HG03064 (cell line): ENCODE measurements around the gene B3GALT4.

Experiments used
- ATAC-seq: cut with Tn5 transposase; IDR thresholded peaks from one replicate; pipeline ENCODE4 v1.9.1; 2021; ENCODE audit warnings: low read depth; ENCODE audit not compliant: unreplicated experiment

The B3GALT4 gene

GRCh38 chr6:33313709-33314514, 37.0 kb downstream of the B3GALT4 start, which contains the start of gene TAPBP:
Gene TAPBP (minus strand): TSS chr6:33314078. CDS start chr6:33314041, 37 bp downstream.
- ATAC-seq = peak; percentile 30

- ATAC-seq = no peak
Observed at GRCh38 chr6:33314515-33314942, 37.6 kb downstream of the B3GALT4 start.

GRCh38 chr6:33314943-33315792, 38.2 kb downstream of the B3GALT4 start:
- ATAC-seq = no peak

- no peak for ATAC-seq
Observed at GRCh38 chr6:33315793-33316602, 39.1 kb downstream of the B3GALT4 start.

- ATAC-seq = no peak
Observed at GRCh38 chr6:33316603-33317418, 39.9 kb downstream of the B3GALT4 start.

GRCh38 chr6:33317419-33317668, 40.4 kb downstream of the B3GALT4 start:
- ATAC-seq = no peak

- ATAC-seq = peak; percentile 45
Observed at GRCh38 chr6:33317669-33318425, 40.9 kb downstream of the B3GALT4 start, which contains the start of gene ZBTB22. Gene ZBTB22 (minus strand): TSS chr6:33317744. CDS start chr6:33316916, 828 bp downstream.

GRCh38 chr6:33318426-33319073, 41.6 kb downstream of the B3GALT4 start:
- no peak for ATAC-seq

GRCh38 chr6:33319939-33320314, 43.0 kb downstream of the B3GALT4 start:
- ATAC-seq = no peak

GRCh38 chr6:33320315-33321181, 43.6 kb downstream of the B3GALT4 start:
- no peak for ATAC-seq

GRCh38 chr6:33321227-33321626, 44.3 kb downstream of the B3GALT4 start:
- no peak for ATAC-seq

- no peak for ATAC-seq
Observed at GRCh38 chr6:33323623-33323948, 46.7 kb downstream of the B3GALT4 start.

GRCh38 chr6:33324125-33324524, 47.2 kb downstream of the B3GALT4 start:
- ATAC-seq = no peak
